ENCODE results near the gene NDUFAF8.
A peak's percentile ranks its signal among the peaks of the same experiment; 100 is the strongest.
"Not testable (repeated sequence)": the region's sequence is repeated elsewhere in the genome, so short reads cannot be mapped to it uniquely, and the experiment has no call there.

NDUFAF8 gene

DNA sequence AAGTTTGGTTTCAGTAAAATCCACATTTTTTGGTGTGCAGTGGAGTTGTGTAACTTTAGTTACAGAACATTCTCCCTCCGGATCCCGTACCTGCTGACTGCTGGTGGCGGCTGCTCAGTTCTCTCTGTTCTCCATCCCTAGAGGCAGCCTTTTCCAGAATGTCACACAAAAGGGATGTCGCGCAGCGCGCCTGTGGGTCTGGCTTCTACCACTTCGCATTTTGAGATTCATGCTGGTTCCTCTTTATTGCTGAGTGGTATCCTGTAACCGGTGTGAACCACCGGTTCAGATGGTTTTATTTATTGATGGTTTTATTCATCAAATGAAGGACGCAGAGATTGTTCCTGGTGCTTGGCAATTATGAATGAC is 15.4 kb upstream of the NDUFAF8 start:
- no peak for DNase-seq (ENCODE audit: low spot score)

DNA sequence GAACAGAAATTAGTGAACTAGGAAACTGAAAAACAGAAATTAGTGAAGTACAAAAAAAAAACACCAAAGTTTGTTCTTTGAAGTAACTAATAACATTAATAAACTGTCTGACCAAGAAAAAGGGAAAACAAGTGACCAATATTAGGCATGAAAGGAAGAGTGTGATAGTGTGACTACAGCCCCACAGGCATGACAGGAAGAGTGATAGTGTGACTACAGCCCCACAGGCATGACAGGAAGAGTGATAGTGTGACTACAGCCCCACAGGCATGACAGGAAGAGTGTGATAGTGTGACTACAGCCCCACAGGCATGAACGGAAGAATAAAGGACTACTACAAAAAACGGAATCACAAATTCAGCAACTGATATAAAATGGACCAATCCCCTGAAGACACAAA is 11.5 kb upstream of the NDUFAF8 start:
- not testable (repeated sequence) for DNase-seq (ENCODE audit: low spot score)

DNA sequence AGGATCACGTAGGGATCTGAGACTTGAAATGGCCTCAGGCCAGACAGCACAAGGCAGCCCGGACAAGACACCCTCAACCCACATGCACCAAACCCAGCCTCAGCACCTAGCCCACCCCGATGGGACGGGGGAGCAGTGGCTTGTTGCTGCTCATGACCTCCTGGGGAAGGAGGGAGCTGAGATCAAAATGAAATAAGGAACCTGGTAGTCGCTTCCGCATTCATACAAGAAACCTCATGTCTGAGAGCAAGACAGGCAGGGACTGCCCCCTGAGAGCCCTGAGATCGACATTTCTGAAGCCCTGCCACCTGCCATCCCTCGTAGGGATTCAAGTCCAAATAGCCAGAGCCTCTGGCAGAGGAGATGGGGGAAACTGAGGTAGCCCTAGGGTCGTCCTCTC is 10.7 kb upstream of the NDUFAF8 start:
- DNase-seq (ENCODE audit: low spot score), result peak; percentile 48

DNA sequence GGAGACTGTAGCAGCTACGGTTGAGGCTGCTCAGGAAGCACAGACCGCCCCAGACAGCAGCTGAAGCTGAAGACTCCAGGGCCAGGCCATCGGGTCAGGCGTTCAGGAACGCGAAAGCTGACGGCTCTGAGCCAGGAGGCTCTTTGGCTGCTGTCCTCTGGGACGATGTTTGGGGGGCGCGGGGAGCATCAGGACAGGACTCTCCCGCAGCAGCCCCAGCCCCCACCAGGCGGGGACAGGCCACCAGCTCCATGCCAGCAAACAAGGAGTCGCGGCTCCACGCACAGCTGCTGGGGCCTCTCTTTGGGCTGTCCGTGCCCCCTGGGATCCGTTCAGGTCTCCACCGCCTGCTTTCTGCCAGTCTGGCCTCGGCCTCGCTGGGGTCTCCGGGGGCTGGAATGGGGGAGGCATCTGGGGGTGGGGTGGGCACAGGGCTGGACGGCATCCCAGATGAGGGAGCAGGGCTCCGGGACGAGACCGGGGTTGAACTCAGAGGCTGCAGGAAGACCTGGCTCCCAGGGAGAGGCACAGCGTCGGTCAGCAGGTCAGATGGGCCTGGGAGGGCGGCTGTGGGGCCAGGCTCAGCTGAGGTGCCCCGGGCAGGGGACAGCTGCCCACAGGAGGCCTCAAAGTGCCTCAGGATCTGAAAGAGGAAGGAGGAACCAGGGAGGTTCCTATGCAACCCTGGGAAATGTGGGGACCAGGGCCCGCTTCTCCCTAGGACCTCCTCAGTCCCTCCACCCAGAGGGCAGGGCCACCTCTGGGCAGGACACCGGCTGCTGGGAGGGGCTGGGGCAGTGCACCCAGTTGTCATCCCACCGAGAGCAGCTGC is 10.1 kb upstream of the NDUFAF8 start:
- DNase-seq (ENCODE audit: low spot score), result no peak

DNA sequence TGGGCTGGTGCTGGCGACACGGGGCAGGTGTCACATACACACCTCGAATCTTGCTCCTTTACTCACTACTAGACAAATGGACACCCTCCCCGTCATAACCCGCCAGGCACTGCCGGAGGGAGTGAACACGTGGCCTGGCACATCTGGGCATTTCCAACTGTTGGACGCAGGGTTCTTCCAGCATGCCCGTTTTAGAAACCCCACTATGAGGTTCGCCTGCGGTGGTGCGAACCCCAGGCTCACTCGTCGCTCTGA is 9.5 kb upstream of the NDUFAF8 start:
- DNase-seq (ENCODE audit: low spot score), result no peak

DNA sequence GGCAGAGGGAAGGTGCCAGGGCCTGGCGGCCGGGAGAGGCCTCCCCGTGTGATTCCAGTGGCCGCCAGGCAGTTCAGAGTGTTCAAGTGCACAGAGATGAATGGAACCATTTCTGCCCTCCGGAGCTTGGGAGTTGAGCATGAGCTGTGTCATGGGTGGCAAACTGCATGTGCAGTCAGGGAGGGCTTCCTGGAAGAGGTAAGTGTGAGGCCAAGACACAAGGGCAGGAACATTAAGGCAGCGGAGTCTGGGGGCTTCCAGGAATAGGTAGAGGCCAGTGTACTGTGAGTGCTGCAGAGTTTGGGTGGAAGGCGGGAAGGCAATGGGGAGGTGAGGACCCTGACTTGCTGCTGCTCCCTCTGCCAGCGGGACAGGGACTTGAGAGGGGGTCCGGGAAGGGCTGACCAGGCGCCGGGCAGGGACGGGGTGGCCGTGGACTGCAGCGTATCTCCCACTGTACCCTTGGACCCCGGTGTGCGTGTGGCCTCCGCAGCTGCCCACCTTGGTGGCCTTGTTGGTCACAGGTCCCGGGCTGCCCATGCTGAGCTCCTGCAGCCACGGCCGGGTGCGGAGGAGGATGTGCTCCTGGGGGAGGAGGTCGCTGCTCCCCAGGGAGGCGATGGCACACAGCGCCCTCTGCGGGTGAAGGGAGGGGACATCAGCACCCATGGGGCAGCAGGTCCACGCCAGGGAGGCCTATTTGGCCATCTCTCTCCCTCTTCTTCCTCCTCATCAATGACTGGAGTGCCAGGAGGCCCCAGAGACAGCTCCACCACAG is 8.9 kb upstream of the NDUFAF8 start:
- no peak for DNase-seq (ENCODE audit: low spot score)

DNA sequence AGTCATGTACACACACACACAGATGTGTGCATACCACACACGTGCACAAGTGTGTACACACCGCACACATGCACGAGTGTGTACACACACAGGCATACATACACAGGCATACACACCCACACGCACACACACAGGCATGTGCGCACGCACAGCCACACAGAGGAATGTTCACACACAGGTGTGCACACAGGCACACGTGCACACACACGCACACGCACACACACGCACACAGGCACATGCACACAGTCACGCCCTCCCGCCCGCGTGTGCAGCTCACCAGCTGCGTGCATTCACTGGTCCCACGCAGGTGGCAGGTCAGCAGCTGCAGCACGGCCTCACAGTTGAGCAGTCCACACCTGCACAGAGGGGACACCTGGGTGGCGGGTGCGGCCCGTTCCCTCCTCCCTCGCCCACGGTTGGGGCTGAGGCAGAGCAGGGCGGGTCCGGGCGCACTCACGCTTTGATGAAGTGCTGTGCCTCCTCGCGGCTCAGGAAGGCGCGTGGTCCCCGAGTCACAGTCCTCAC is 7.9 kb upstream of the NDUFAF8 start:
- no peak for DNase-seq (ENCODE audit: low spot score)

DNA sequence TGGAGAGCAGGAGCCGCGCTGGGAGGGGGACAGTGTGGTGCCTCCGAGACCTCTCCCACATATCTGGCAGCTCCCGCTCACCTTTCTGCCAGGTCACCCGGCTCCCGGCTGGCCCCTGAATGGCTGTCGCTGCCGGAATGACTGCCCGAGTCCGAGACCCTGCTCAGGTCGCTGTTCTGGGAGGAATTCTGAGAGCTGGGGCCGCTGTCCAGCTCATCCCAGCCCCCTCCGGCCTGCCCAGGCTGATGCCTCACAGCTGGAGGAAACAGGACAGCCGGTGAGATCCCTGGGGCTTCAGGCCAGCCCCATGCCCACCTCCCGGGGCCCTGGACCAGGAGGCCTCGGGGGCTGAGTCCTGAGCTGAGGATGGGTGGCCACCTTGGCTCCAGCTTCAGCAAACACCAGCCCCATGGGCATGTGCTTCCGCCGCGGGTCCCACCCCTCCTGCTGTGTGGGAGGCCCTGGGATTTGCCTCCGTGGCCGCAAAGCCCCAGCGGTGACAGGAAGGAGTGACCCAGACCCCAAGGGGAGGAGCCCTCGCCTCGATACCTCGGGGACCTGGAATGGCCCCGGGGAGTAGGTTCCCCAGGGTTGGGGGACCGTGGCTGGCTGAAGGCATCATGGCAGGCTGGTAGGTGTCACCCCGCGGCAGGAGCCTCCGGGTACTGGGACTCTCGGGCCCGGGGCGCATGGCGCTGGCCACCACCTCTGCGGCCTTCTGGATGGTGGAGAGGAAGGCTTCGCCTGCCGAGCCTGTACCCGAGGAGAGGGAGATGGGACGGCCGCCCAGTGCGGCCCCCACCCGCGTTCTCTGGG is 7.1 kb upstream of the NDUFAF8 start:
- DNase-seq (ENCODE audit: low spot score), result no peak

DNA sequence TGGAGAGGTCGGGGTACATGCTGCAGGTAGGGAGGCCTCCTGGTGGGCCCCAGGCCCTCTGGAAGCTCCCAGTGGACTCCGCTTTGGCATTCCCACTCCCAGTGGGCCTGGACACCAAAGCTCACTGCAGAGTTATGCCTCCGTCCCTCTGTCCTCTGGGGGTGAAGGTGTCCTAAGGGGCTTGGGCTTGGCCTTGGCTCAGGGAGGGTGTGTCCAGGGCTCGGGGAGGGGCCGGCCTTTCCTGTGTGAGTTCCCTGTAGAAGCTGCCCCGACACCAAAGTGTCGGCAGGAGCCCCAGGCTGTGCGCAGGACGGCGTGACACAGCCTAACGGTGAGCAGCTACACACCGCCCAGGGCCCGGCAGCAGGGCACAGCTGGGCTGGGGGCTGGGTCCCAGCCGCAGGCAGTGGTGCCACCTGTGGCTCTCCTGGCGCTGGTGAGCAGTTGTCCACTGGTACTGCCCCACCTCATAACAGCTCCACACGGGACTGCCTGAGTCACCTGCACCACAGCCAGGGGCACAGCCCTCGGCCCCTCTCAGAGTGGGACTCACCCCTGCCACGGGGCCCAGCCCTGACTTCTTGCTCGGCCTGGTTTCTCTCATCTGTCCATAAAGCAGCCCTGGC is 6.4 kb upstream of the NDUFAF8 start:
- DNase-seq (ENCODE audit: low spot score), result no peak

DNA sequence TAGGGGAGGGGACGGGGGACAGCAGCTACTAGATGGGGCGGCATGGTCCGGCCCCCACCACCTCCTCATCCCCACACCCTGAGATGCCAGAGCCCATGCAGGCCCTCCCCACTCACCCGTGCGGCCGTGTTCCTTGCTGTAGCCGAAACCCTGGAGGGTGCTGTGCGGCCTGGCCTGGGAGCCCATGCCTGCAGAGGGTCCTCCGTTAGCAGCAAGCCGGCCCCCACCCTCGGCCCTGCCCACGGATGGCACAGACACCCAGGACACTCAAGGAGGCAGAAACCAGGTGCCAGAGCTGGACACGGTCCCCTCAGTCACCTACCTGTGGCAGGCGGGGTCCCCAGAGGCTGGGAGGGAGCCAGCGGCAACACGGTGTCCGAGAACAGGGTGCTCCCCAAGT is 5.8 kb upstream of the NDUFAF8 start:
- DNase-seq (ENCODE audit: low spot score), result no peak

DNA sequence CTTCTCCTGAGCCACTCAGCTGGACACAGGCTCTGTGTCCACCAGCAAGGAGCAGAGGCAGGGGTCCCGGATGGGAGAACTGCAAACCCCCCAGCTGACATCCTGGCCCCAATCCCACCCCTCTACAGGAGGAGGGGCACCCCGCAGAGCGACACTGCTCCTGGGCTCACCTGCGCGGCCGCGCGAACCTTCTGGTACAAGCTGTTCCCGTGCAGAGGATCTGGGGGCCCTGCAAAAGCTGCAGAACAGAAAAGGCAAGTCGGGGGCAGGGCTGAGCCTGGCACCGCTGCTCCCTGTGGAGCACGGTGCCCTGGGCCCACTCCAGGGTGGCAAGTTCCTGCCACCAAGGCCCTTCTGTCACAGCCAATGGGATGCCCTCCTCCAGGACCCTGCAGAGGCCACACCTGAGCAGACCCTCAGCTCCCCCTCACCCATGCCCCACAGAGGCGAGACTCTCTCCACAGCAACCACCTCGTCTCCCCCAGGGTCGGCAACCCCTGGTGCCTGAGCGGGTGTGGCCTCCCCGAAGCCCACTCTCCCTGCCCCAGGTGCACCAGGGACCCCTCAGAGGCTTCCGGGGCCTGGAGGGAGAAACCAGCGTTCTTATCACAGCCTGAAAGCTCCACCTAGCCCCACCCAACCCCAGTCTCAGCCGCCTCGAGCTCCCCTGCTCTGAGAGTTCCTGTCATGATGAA is 5.2 kb upstream of the NDUFAF8 start:
- DNase-seq (ENCODE audit: low spot score), result no peak

DNA sequence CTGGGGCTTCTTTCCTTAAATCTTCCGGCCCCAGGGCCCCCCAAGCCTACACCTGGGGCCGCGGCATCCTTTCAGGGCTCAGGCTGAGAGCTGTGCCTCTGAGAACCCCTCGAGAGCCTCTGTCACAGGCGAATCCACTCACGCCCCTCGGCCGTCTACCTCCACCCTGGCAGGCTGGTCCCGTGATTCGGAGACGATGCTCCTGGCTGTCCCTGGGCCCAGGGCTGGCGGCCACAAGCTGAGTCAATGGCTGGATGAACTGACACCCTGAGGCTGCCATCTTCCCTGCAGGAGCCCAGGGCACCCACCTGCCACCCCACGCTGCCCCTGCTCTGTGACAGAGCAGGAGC is 4.6 kb upstream of the NDUFAF8 start:
- no peak for DNase-seq (ENCODE audit: low spot score)

DNA sequence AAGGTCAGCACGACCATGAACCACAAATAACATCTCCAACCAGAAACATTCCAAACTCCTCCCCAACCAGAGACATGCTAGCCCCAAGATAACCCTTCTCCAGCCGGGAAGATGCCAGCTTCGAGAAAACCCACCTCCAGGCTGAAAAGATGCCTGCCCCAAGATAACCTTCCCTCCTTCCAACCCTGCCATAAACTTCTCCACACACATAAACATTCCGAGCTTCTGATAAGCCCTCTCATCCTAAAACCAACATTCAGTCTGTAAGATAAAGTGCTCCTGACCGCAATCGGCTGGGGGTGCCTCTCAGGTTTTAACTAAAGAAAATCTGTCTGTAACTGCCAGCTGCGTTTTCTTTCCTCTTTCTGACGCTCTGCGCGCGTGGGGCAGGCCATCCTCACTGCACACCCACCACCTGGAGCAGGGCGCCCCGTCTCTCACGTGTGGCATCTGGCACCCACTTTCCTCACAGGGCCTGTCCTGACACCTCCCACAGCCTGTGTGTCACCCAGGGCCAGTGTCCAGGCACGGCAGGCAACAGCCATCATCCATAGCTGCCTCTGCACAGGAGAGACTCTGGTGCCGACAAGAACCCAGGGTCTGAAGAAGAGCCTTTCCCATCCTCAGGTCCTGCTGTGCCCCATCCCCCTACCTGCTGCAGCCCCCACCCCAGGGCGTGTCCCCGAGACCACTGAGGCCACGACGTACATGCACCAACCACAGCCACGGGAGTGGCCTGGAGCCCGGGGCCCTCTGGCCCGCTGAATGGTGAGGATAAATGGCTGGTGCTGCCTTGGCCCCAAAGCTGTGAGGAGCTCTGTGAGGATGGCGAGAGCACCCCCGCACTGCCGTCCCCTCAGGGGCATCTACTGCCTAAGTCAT is 3.9 kb upstream of the NDUFAF8 start:
- DNase-seq (ENCODE audit: low spot score), result no peak

DNA sequence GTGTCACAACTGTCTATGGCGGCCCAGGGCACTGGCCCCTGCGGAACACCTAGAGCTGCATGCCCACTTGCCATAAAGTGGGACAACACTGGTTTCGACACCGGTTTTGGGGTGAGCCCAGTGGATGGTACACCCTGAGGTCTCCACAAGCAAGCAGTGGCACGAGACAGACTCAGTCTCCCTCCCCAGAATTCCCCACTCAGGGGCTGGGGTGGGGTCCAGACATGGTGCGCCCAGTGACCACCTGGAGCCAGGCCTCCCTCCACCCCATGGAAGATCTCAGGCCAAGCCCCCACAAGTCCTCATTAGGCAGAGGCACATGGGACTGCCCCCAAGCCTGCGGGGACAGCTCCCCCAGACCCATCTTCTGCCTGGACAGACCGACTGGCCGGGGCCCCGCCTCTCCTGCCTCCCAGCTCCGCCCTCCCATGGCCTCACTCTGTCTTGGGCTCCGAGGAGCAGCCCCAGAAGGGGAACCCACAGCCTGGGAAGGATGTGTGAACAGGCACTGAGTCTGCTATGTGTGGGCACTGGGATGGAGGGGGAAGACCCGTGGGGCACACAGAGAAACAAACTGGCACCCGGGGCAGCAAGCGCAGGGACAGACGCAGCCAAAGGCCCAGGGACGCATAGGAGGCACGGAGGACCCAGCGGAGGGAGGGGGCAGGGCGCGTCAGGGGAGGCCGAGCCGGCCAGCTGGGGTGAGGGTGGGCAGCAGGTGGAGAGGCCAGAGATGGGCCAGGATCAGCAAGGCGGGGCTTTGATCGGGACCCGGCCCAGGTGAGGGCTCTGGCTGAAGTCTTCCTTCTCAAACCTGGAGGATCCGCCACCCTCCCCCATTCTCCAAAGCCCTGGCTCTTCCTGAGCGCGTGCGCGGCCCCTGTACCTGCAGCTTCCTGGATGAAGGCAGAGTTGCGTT is 3.0 kb upstream of the NDUFAF8 start:
- no peak for DNase-seq (ENCODE audit: low spot score)

DNA sequence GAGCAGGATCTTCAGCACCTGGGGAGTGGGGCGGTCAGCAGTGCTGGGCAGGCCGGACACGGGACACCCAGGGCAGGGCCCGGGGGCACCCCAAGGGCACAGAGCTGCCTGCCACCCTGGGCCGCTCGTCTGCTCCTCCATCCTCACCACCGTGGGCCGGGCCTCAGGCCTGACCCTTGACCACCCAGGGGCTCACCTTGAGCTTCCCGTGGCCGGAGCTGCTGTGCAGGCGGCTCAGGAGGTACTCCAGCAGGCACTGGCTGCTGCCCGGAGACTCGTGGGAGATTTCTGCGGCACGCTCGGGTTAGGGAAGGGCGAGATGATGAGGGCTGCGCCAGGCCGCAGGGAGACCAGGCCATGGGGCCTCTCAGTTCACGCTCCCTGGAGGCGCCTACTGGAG is 2.3 kb upstream of the NDUFAF8 start:
- no peak for DNase-seq (ENCODE audit: low spot score)

DNA sequence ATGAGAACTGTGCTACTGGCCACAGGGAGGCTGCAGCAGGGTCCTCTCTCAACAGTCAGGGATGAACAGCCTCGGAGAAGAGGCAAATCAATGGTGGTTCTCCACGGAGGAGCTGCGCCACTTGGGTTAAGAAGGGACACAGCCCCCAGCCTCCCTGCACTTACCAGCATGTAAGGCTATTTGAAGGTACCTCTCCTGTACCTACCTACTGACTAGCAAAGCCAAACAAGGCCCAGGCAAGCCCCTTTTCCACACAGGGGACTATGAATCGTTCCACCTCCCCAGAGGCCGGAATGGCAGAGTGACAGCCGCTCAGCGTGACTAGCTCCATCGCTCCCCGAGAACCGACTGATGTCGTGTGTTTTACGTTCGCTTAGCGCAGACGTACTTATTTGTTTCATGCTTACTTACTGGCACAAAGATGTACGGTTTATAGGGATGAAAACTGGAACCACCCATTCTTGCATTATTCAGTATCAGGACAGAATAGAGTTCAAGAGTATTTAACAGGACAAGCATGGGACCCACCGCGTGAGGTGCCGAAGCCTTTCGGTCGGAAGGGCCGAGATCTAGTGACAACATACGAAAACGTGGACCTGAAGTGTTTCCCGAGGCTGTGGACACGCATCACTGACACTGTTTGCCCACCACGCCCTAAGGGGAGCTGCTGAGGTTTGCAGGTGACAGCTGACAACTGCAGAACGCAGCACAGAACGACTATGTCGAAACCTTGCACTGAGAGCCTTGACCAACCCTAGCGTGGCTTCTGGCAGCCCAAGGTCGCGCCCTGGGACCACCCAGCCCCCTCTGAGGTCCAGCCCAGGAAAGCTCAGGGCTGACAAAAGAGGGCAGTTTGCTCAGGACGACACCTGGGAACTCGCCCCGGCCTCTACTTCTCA is 1.3 kb upstream of the NDUFAF8 start:
- DNase-seq (ENCODE audit: low spot score), result no peak

DNA sequence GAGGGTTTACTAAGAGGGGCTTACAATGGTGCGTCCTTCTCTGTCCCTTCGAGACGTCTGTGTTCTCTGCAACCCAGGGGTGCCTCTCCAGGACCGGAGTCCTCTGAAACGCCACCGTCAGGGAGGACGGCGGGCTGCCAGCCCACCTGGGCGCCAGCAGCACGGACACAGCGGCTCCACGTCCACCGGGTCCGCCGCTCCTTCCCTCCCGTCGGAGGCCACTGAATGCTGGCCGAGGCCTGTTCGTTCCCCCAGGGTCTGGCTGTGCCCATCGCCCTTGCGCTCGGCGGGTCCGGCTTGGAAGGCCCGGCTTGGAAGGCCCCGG is 666 bp upstream of the NDUFAF8 start:
- no peak for DNase-seq (ENCODE audit: low spot score)

DNA sequence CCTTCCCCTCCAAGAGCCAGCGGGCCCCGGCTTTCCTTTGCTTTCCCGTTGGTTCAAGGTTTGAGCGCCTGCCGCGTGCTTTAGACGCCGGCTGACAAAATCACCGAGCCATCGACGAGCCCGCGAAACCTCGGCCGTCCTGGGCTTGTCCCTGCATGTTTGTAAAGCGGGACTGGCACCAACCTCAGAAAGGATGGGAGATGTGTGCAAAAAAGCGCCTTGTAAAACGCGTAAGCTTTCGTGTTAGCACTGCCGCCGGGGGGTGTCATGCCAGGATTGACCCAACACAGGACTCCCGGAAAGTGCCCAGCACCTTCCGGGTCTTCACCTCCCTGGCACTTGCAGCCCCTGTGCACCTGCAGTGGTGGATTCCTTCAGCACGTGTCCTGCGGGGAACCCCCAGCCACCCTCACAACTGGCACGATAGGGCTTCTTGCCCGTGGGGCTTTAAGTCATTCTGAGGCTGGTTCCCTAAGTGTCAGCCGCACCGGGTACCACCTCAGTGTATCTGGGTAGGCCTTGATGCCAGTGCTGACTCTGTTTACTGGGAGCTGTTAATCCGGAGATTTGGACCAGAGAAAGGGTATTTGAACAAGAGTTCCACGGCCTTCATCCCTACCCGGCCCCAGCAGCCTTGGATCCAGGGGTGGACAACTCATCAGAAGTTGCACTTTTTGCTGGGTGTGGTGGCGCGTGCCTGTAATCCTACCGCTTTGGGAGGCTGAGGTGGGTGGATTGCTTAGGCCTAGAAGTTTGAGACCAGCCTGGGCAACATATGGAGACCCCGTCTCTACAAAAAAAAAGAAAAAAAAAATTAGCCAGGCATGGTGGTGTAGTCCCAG is 817 bp downstream of the NDUFAF8 start:
- DNase-seq (ENCODE audit: low spot score), result no peak

Measured in Ammon's horn (tissue), 1 donor.